Activated T-cell treated with anti-CD3 and anti-CD28 coated beads, Interleukin-2, amount 50 U/mL, for 48 hours (primary cell): ENCODE measurements around the gene PNPLA5.
A peak's percentile ranks its signal among the peaks of the same experiment; 100 is the strongest.
"Not testable (repeated sequence)": the region's sequence is repeated elsewhere in the genome, so short reads cannot be mapped to it uniquely, and the experiment has no call there.

Source experiments
- DNase-seq, 2 experiments: peaks; one replicate each; pipeline ENCODE4 v3.0.0-alpha.2; 2020

The PNPLA5 gene

GRCh38 chr22:43891360-43892182 is at the start of gene PNPLA5:
TSS of gene PNPLA5 (minus strand) at chr22:43892013. CDS start at chr22:43891880, 133 bp downstream.
- peak; percentile 49 to 57 for DNase-seq

GRCh38 chr22:43941449-43941848 is 49.6 kb upstream of the PNPLA5 start:
- DNase-seq, result no peak

GRCh38 chr22:43931771-43932170 is 40.0 kb upstream of the PNPLA5 start:
- no peak for DNase-seq

- no peak for DNase-seq
Observed at GRCh38 chr22:43928908-43929307, 37.1 kb upstream of the PNPLA5 start.

- no peak for DNase-seq
Observed at GRCh38 chr22:43928468-43928867, 36.7 kb upstream of the PNPLA5 start.

GRCh38 chr22:43926349-43926710 is 34.5 kb upstream of the PNPLA5 start:
- no peak for DNase-seq

- no peak for DNase-seq
Observed at GRCh38 chr22:43925433-43926348, 33.9 kb upstream of the PNPLA5 start.

- DNase-seq, result no peak
Observed at GRCh38 chr22:43924877-43925276, 33.1 kb upstream of the PNPLA5 start.

GRCh38 chr22:43923631-43924464 is 32.0 kb upstream of the PNPLA5 start, which contains the start of gene PNPLA3:
TSS of gene PNPLA3 (plus strand) at chr22:43923805. CDS start at chr22:43923912, 107 bp downstream.
- peak; percentile 85 to 86 for DNase-seq

- DNase-seq, result peak in 1 of 2 experiments; percentile 25
Observed at GRCh38 chr22:43923191-43923590, 31.4 kb upstream of the PNPLA5 start.

GRCh38 chr22:43922123-43922522 is 30.3 kb upstream of the PNPLA5 start:
- DNase-seq, result no peak

- no peak for DNase-seq
Observed at GRCh38 chr22:43921370-43921769, 29.6 kb upstream of the PNPLA5 start.

GRCh38 chr22:43919106-43919973 is 27.5 kb upstream of the PNPLA5 start:
- no peak for DNase-seq

GRCh38 chr22:43917521-43917920 is 25.7 kb upstream of the PNPLA5 start:
- no peak for DNase-seq

GRCh38 chr22:43911351-43911750 is 19.5 kb upstream of the PNPLA5 start:
- no peak for DNase-seq

GRCh38 chr22:43910178-43910695 is 18.4 kb upstream of the PNPLA5 start:
- no peak for DNase-seq

GRCh38 chr22:43909708-43910107 is 17.9 kb upstream of the PNPLA5 start:
- DNase-seq, result no peak

GRCh38 chr22:43905681-43906080 is 13.9 kb upstream of the PNPLA5 start:
- DNase-seq, result no peak

GRCh38 chr22:43904412-43904811 is 12.6 kb upstream of the PNPLA5 start:
- peak; percentile 33 to 46 for DNase-seq

- not testable (repeated sequence) for DNase-seq
Observed at GRCh38 chr22:43903033-43903432, 11.2 kb upstream of the PNPLA5 start.

GRCh38 chr22:43901976-43902643 is 10.3 kb upstream of the PNPLA5 start:
- no peak for DNase-seq
